Ectodermal cell (in vitro differentiated cells): ENCODE measurements around the gene KBTBD2. TPM values are rescaled to one million over a fixed set of nuclear protein-coding genes. Genes with fewer than 3 reads are reported as not detected.

Experiments used
- H3K27ac ChIP-seq: 2 replicates; pipeline ENCODE4 v1.7.0; 2013; ENCODE audit warnings: mild to moderate bottlenecking, low read depth, low read length; ENCODE audit not compliant: insufficient read depth, poor library complexity, severe bottlenecking
- H3K27me3 ChIP-seq: 2 replicates; pipeline ENCODE4 v1.7.0; 2013; ENCODE audit warnings: mild to moderate bottlenecking, low read length; ENCODE audit not compliant: insufficient read depth, control insufficient read depth, poor library complexity, severe bottlenecking
- H3K36me3 ChIP-seq: one replicate; pipeline ENCODE4 v1.7.0; 2013; ENCODE audit warnings: low read length; ENCODE audit not compliant: control insufficient read depth, insufficient read depth
- H3K4me1 ChIP-seq: one replicate; pipeline ENCODE4 v1.7.0; 2013; ENCODE audit warnings: low read length; ENCODE audit not compliant: control insufficient read depth, insufficient read depth
- H3K4me3 ChIP-seq: 2 replicates; pipeline ENCODE4 v1.7.0; 2013; ENCODE audit warnings: low read depth, low read length, control low read depth; ENCODE audit not compliant: insufficient read depth
- H3K9me3 ChIP-seq: 2 replicates; pipeline ENCODE4 v1.7.0; 2013; ENCODE audit warnings: mild to moderate bottlenecking, low read length, moderate library complexity; ENCODE audit not compliant: control insufficient read depth
- WGBS, 2 experiments: methylation state at CpG; one replicate each; pipeline ENCODE4 v1.1.7; 2013; ENCODE audit warnings: missing lambda C conversion rate in 2 of 2; 5-methylcytosine and 5-hydroxymethylcytosine counted together
- polyA plus RNA-seq, 4 experiments: library from polyadenylated mRNA; stranded (reverse); fragments of 50-300 nt; gene quantifications; one replicate each; pipeline ENCODE4 v1.2.3, GENCODE V29; 2013

KBTBD2 gene
- polyA plus RNA-seq (2013, experiment 1 of 4) = 24.2 TPM
- 26.6 TPM for polyA plus RNA-seq (2013, experiment 2 of 4)
- 23.4 TPM for polyA plus RNA-seq (2013, experiment 3 of 4)
- 23.5 TPM for polyA plus RNA-seq (2013, experiment 4 of 4)

DNA sequence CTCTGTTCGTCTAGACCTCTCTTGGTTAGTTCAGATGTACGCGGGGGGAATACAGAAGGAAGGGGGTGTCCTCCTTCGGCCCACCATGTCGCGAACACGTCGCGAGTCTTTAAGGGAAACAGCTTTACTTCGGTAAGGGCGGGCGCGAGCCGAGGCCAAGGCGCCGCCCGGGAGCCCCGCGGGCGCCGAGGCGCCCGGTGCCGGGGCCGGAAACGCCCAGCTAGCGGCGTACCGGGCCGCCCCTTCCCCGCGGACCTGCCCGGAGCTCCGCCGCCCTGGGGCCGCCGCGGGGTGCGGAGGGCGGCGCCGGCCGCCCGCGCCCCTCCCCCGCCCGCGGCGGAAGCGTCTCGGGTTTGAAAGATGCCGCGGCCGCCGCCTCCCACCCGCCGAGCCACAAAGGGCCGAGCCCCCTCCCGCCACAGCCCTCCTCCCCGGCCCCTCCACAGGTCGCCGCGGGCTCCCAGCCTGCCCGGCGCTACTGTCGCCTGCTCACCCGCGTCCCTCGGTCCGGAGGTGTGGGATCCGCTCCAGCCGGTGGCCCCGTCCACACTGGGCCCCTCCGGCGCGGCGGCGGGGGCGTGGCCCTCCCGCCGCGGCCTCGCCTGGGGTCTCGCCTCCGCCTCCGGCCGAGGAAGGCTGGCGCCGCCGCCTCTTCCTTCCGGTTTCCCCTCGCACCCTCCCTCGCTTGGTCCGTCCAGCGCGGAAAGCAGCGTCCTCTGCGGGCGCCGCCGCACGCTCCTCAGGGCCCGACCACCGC lies at the start of gene KBTBD2:
KBTBD2 (minus strand) TSS at position 718 of the 757 bp plus-strand sequence. CDS start 12,156 bp downstream, outside the sequence.
- peak within 1 kb of the TSS; percentile 82 for H3K4me3 ChIP-seq
- H3K36me3 ChIP-seq = no peaks in the 10 kb centered on the region
- peaks cover 9% of the 10 kb centered on the region for H3K4me1 ChIP-seq
- peak within 1 kb of the TSS; percentile 95 for H3K27ac ChIP-seq
- no peaks in the 10 kb centered on the region for H3K9me3 ChIP-seq
- WGBS, 2 experiments = 0% methylated on average over 104 of the region's 104 CpGs
- H3K27me3 ChIP-seq = peaks cover 10% of the 10 kb centered on the region

DNA sequence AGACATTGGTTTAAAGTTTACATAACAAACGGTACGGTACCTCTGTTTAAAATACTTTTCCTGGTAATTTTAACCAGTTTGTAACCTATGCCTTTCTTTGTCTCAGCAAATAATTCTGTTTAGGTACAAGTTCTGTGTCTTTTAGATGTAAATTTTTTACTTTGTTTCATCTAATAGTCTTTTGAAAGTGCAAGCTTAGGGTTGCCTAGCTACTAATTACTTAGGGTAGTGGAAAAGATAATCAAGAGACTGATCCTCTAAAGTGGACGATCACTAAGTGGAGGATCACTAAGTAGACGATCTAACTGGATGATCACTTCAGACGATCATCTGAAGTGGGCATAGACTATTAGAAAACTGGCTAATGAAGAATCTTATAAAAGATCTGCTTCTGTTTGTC lies 49.6 kb upstream of the KBTBD2 start:
- Histone ChIP-seq H3K4me3 (no peak overlapping the region), H3K27me3 (peaks cover 91% of the 10 kb centered on the region), H3K4me1 (peaks cover 11% of the 10 kb centered on the region), H3K27ac (no peak overlapping the region), H3K36me3 (no peaks in the 10 kb centered on the region), H3K9me3 (no peaks in the 10 kb centered on the region)
- 5 to 8% methylated on average over 5 of the region's 5 CpGs for WGBS, 2 experiments

DNA sequence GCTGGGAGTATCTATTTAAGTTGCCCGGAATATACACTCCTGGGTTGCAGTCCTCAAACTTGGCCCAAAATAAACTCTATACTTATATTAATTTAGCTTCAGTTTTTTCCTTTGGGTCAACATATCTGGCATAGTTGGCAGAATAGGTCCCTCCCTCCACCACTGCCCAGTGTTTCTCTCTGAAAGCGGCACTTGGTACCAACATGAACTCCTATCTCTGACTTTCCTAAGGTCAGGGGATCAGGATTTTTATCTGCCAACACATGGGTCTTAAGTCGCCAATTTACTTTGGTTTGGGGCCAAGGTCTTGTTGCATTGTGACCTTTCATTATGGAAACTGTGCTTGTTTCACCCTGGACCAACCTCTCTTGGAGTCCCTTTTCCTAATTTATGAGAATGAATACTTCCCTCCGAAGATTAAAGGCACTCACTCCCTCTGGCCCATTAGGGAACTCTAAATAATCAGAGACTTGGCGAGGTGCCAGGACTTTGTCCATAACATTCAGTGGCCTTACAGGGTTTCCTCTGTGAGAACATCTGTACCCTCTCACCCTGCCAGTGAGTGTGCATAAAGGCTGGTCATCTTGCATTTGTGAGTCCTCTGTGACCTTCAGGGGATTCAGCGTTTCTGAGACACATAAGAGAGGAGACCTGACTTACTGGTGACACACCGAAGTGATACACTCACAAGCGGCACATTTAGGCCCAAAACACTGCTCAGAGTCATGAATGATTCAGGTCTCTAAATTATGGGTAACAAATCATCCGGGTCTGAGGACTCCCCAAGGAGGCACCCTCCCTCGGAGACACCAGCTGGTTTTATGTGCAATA lies 46.0 kb upstream of the KBTBD2 start:
- Histone ChIP-seq H3K27ac (no peak overlapping the region), H3K27me3 (peaks cover 64% of the 10 kb centered on the region)
- WGBS, 2 experiments = 84 to 86% methylated on average over 10 of the region's 10 CpGs

DNA sequence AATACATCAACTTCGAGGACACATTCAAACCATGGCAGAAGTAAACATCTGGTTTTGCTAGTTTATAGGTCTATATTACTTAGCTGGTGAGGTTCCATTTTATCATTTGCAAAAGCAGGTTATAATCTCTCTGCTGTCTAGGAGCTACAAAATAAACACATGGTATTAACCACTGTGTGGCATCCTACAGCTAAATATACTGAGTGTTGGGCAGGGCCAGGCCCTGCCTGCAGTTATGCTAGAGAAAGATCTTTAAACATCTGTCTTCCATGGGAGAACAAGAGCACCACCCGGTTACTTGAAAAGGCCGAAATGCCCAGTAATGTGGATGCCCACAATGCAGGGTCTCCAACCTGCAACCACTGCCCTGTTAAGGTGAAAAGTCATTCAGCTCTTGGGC lies 45.1 kb upstream of the KBTBD2 start:
- no peak overlapping the region for H3K4me3 ChIP-seq
- H3K27me3 ChIP-seq = peaks cover 56% of the 10 kb centered on the region
- H3K27ac ChIP-seq = no peak overlapping the region
- 87 to 90% methylated on average over 3 of the region's 3 CpGs for WGBS, 2 experiments
- no peaks in the 10 kb centered on the region for H3K36me3 ChIP-seq
- H3K4me1 ChIP-seq = peaks cover 3% of the 10 kb centered on the region
- no peaks in the 10 kb centered on the region for H3K9me3 ChIP-seq

More for the DNA sequence above, 46.0 kb upstream of the KBTBD2 start:
- peaks cover 11% of the 10 kb centered on the region for H3K4me1 ChIP-seq
- no peaks in the 10 kb centered on the region for H3K36me3 ChIP-seq
- H3K4me3 ChIP-seq = no peak overlapping the region
- H3K9me3 ChIP-seq = no peaks in the 10 kb centered on the region

DNA sequence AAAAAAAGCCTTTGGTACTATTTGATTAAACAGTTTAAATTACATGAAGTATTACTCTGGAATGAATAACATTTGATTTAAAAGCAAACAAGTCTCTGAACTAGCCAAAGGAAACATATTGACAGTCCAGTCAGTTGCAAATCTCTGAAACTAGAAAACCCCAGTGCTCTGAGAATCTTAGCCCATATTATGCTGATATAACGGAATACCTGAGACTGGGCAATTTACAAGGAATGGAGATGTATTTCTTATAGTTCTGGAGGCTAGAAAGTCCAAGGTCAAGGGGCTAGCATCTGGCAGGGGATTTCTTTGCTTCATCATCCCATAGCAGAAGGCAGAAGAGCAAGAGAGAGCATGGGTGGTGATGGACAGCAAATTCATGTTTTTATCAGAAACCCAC lies 44.0 kb upstream of the KBTBD2 start:
- H3K27me3 ChIP-seq = peaks cover 44% of the 10 kb centered on the region
- WGBS, 2 experiments = 90 to 92% methylated on average over 1 of the region's 1 CpG
- H3K36me3 ChIP-seq = no peaks in the 10 kb centered on the region

DNA sequence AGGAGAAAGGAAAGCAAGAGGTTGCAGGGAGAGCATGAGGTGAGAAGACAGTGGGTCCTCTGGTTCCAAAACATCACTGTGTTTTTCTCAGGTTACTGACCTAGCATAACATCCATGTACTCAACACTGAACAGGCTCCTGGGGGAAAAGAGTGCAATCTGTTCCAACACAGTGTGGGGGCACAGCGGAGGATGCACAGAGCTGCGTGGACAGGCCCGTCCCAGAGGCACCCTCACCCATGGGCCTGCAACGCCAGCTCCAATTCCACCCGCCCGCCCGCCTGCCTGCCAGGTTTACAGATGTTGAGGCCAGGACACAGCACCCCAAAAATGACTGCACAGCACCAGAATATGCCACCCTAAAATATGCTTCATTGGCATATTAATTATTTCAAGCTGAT lies 38.8 kb upstream of the KBTBD2 start:
- no peaks in the 10 kb centered on the region for H3K36me3 ChIP-seq
- no peak overlapping the region for H3K4me3 ChIP-seq
- H3K27me3 ChIP-seq = no peaks in the 10 kb centered on the region
- WGBS, 2 experiments = 94% methylated on average over 7 of the region's 7 CpGs
- H3K9me3 ChIP-seq = no peaks in the 10 kb centered on the region
- H3K4me1 ChIP-seq = no peaks in the 10 kb centered on the region
- no peak overlapping the region for H3K27ac ChIP-seq

More for the DNA sequence above, 44.0 kb upstream of the KBTBD2 start:
- Histone ChIP-seq H3K9me3 (no peaks in the 10 kb centered on the region), H3K4me1 (no peaks in the 10 kb centered on the region), H3K27ac (no peak overlapping the region), H3K4me3 (no peak overlapping the region)

DNA sequence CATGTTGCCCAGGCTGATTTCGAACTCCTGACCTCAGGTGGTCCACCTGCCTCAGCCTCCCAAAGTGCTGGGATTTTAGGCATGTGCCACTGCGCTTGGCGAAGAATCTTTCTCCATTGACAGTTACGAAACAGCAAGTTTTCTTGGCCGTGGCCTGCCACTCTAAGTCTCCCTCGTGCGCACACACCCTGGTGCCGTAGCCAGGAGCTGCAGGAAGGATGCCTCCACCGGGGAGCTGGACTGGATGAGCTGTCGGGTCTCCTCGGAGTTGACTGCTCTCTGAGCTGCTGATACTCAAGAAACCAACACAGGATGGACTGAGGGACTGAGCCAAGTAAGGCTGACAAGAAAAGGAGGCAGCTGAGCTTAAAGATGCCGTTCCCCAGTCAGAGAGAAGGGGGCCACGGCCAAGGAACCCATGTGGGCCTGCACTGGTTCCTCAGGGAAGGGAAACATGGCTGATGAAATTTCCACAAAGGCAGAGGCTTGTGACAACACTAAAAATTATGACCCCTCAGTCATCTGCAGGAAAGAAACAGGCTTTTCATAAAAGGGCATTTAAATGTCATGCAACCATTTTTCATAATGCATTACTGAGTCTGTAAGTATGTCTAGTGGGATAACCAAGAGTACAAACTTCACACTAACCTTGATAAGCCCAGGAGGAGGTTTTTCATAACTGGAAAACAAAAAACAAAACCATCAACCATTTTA lies 38.0 kb upstream of the KBTBD2 start:
- H3K36me3 ChIP-seq = no peaks in the 10 kb centered on the region
- no peaks in the 10 kb centered on the region for H3K27me3 ChIP-seq
- no peak overlapping the region for H3K27ac ChIP-seq
- no peaks in the 10 kb centered on the region for H3K4me1 ChIP-seq
- no peaks in the 10 kb centered on the region for H3K9me3 ChIP-seq
- no peak overlapping the region for H3K4me3 ChIP-seq
- 87 to 89% methylated on average over 13 of the region's 13 CpGs for WGBS, 2 experiments

DNA sequence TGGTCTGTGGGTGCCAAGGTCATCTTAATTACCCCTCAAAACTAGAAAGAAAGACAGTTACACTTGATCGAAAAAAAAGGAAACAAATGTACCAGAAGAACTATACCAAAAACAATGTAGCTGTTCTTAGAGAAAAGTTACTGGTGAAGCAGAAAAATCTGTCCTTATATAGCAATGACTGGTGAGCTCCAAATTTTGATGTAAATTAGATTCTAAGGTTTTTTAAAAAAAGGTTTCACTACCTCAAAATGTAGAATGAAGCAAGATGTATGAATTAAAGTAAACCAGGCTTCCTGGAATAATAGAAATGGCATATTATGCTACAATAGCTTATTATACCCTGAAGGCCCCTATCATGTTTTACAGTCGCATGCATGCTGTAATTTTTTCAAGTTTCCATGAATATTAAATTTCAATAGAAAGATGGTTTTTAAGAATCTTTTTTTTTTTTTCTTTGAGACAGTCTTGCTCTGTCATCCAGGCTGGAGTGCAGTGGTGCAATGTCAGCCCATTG lies 37.3 kb upstream of the KBTBD2 start:
- H3K27me3 ChIP-seq = no peaks in the 10 kb centered on the region
- H3K9me3 ChIP-seq = no peaks in the 10 kb centered on the region
- WGBS, 2 experiments = 100% methylated on average over 1 of the region's 2 CpGs; no CpG with 5 or more reads in 1 of the 2 experiments
- H3K36me3 ChIP-seq = no peaks in the 10 kb centered on the region
- no peak overlapping the region for H3K4me3 ChIP-seq
- H3K4me1 ChIP-seq = no peaks in the 10 kb centered on the region
- no peak overlapping the region for H3K27ac ChIP-seq

DNA sequence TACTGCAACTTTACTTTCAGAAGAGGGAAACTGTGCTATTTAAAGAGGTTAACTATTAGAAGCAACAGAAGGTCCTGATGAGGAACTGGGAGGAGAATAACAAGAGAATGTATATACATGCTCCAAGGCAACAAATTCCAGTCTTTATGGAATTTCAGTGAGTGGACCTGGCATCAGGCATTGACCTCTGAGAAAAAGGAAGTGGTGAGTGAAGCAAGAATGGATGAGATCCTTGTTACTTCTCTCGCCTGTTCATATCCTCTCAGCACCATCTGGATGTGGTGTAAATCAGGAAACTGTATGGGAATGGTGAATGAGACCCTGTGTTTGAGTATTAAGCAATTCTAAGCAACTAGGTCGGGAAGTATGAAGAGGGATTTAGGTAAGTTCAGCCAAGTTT lies 30.3 kb upstream of the KBTBD2 start:
- no peaks in the 10 kb centered on the region for H3K4me1 ChIP-seq
- WGBS, 2 experiments = 89 to 95% methylated on average over 2 of the region's 2 CpGs
- H3K36me3 ChIP-seq = no peaks in the 10 kb centered on the region
- H3K27ac ChIP-seq = no peak overlapping the region
- H3K9me3 ChIP-seq = no peaks in the 10 kb centered on the region
- no peak overlapping the region for H3K4me3 ChIP-seq
- no peaks in the 10 kb centered on the region for H3K27me3 ChIP-seq
